SU-DHL-6 (cell line): Measurements from ENCODE around the gene SLC9A9.
"Not testable (repeated sequence)": the region's sequence is repeated elsewhere in the genome, so short reads cannot be mapped to it uniquely, and the experiment has no call there.

Source experiments
- H2AFZ ChIP-seq: fragments of 200-600 bp; sonication (generic); 2 replicates; pipeline ENCODE4 v1.6.1; 2014; ENCODE audit warnings: low read depth, mild to moderate bottlenecking, moderate library complexity, mixed read lengths, antibody characterized with exemption, low read length; ENCODE audit not compliant: severe bottlenecking
- H3F3A ChIP-seq: fragments of 200-600 bp; shearing (Covaris generic); 2 replicates; pipeline ENCODE4 v1.6.0; 2016; ENCODE audit warnings: antibody characterized with exemption, mild to moderate bottlenecking; ENCODE audit not compliant: insufficient read depth
- H3K27ac ChIP-seq: fragments of 200-600 bp; sonication (generic); 2 replicates; pipeline ENCODE4 v1.5.1; 2016; ENCODE audit warnings: low read depth, mild to moderate bottlenecking, low read length, moderate library complexity, mixed read lengths
- H3K27me3 ChIP-seq: fragments of 200-600 bp; sonication (generic), shearing (Covaris generic); 2 replicates; pipeline ENCODE4 v1.6.0; 2014; ENCODE audit warnings: mild to moderate bottlenecking, low read length
- H3K36me3 ChIP-seq: fragments of 200-600 bp; sonication (generic); 2 replicates; pipeline ENCODE4 v1.6.1; 2014; ENCODE audit warnings: mild to moderate bottlenecking, low read length, mixed read lengths
- H3K4me2 ChIP-seq: fragments of 300-600, 200-600 bp; shearing (Covaris generic), sonication (generic); 2 replicates; pipeline ENCODE4 v1.6.0; 2014; ENCODE audit warnings: low read length, low read depth, mild to moderate bottlenecking; ENCODE audit not compliant: poor library complexity, severe bottlenecking
- H3K4me3 ChIP-seq: fragments of 200-600 bp; sonication (generic); 2 replicates; pipeline ENCODE4 v1.5.1; 2014; ENCODE audit warnings: antibody characterized with exemption, low read length, mild to moderate bottlenecking, mixed read lengths; ENCODE audit not compliant: insufficient read depth, poor library complexity, severe bottlenecking
- H3K79me2 ChIP-seq: fragments of 200-600 bp; sonication (generic); 2 replicates; pipeline ENCODE4 v1.6.1; 2014; ENCODE audit warnings: mild to moderate bottlenecking, low read length, moderate library complexity; ENCODE audit not compliant: insufficient read depth
- H3K9ac ChIP-seq: fragments of 200-600 bp; sonication (generic); 2 replicates; pipeline ENCODE4 v1.7.0; 2014; ENCODE audit warnings: mild to moderate bottlenecking, low read length
- H3K9me2 ChIP-seq: fragments of 200-600 bp; sonication (generic); replicated peaks from 2 replicates; pipeline ENCODE4 v1.6.1; 2014; ENCODE audit warnings: low read length; ENCODE audit not compliant: insufficient read depth
- H3K9me3 ChIP-seq: fragments of 200-600 bp; sonication (generic); 2 replicates; pipeline ENCODE4 v1.6.1; 2014; ENCODE audit warnings: low read length, mixed read lengths; ENCODE audit not compliant: insufficient read depth
- H4K20me1 ChIP-seq: fragments of 200-600 bp; sonication (generic); 2 replicates; pipeline ENCODE4 v1.6.1; 2014; ENCODE audit warnings: low read depth, mild to moderate bottlenecking, antibody characterized with exemption, low read length, moderate library complexity, mixed read lengths
- CTCF ChIP-seq: fragments of 200-600 bp; sonication (generic); IDR thresholded peaks from one replicate; pipeline ENCODE4 v1.5.1; 2017; ENCODE audit warnings: antibody characterized with exemption, mild to moderate bottlenecking, low read length, moderate library complexity; ENCODE audit not compliant: insufficient read depth, poor library complexity, severe bottlenecking
- EZH2phosphoT487 ChIP-seq: fragments of 200-600 bp; sonication (generic), shearing (Covaris generic); conservative IDR thresholded peaks from 2 replicates; pipeline ENCODE4 v1.6.1; 2018; ENCODE audit warnings: mild to moderate bottlenecking, antibody characterized with exemption, low read length, moderate library complexity, mixed read lengths

The SLC9A9 gene

GRCh38 chr3:143881095-143881494 lies 32.8 kb upstream of the SLC9A9 start:
- no peak overlapping the region for H3K9ac ChIP-seq
- no peaks in the 10 kb centered on the region for H3K9me3 ChIP-seq
- H3K4me3 ChIP-seq = no peak overlapping the region
- H3K36me3 ChIP-seq = no peaks in the 10 kb centered on the region
- H3K79me2 ChIP-seq = no peaks in the 10 kb centered on the region
- no peak for TF ChIP-seq EZH2phosphoT487
- TF ChIP-seq CTCF = no peak
- H3K4me2 ChIP-seq = no peak overlapping the region
- H4K20me1 ChIP-seq = no peaks in the 10 kb centered on the region
- H2AFZ ChIP-seq = no peak overlapping the region
- H3K9me2 ChIP-seq = no peaks in the 10 kb centered on the region
- H3K27ac ChIP-seq = no peak overlapping the region
- no peaks in the 10 kb centered on the region for H3K27me3 ChIP-seq
- H3F3A ChIP-seq = no peaks in the 10 kb centered on the region

GRCh38 chr3:143875546-143875945 lies 27.3 kb upstream of the SLC9A9 start:
- H3K4me3 ChIP-seq = no peak overlapping the region
- no peak overlapping the region for H3K4me2 ChIP-seq
- TF ChIP-seq CTCF = no peak
- no peak for TF ChIP-seq EZH2phosphoT487
- H3K79me2 ChIP-seq = no peaks in the 10 kb centered on the region
- no peaks in the 10 kb centered on the region for H4K20me1 ChIP-seq
- H3K27me3 ChIP-seq = no peaks in the 10 kb centered on the region
- H2AFZ ChIP-seq = no peak overlapping the region
- H3K36me3 ChIP-seq = no peaks in the 10 kb centered on the region
- no peaks in the 10 kb centered on the region for H3K9me3 ChIP-seq
- H3K27ac ChIP-seq = no peak overlapping the region
- H3F3A ChIP-seq = no peaks in the 10 kb centered on the region
- H3K9me2 ChIP-seq = no peaks in the 10 kb centered on the region
- no peak overlapping the region for H3K9ac ChIP-seq

GRCh38 chr3:143873553-143873952 lies 25.3 kb upstream of the SLC9A9 start:
- not testable (repeated sequence) for H3K9me2 ChIP-seq, H3K36me3 ChIP-seq, H3K27ac ChIP-seq, H3K9me3 ChIP-seq, H3K27me3 ChIP-seq, H3K9ac ChIP-seq, H2AFZ ChIP-seq, H3K4me2 ChIP-seq, H3K4me3 ChIP-seq, H3K79me2 ChIP-seq, H4K20me1 ChIP-seq, H3F3A ChIP-seq

GRCh38 chr3:143865302-143865701 lies 17.0 kb upstream of the SLC9A9 start:
- H3K9ac ChIP-seq = no peak overlapping the region
- no peak for TF ChIP-seq EZH2phosphoT487
- TF ChIP-seq CTCF = no peak
- H3K4me2 ChIP-seq = no peak overlapping the region
- no peak overlapping the region for H2AFZ ChIP-seq
- H3K9me2 ChIP-seq = no peaks in the 10 kb centered on the region
- no peaks in the 10 kb centered on the region for H3K27me3 ChIP-seq
- H3K27ac ChIP-seq = no peak overlapping the region
- H3F3A ChIP-seq = no peaks in the 10 kb centered on the region
- no peaks in the 10 kb centered on the region for H3K9me3 ChIP-seq
- H4K20me1 ChIP-seq = no peaks in the 10 kb centered on the region
- no peaks in the 10 kb centered on the region for H3K79me2 ChIP-seq
- no peaks in the 10 kb centered on the region for H3K36me3 ChIP-seq
- no peak overlapping the region for H3K4me3 ChIP-seq
